NCI-H1105 (cell line): ENCODE results near the gene OR10H2.
"Not testable (repeated sequence)": the region's sequence is repeated elsewhere in the genome, so short reads cannot be mapped to it uniquely, and the experiment has no call there.

Source experiments
- DNase-seq: peaks from one replicate; lab custom pipeline; 2025; lab: John Stamatoyannopoulos, UW

OR10H2 gene

DNA sequence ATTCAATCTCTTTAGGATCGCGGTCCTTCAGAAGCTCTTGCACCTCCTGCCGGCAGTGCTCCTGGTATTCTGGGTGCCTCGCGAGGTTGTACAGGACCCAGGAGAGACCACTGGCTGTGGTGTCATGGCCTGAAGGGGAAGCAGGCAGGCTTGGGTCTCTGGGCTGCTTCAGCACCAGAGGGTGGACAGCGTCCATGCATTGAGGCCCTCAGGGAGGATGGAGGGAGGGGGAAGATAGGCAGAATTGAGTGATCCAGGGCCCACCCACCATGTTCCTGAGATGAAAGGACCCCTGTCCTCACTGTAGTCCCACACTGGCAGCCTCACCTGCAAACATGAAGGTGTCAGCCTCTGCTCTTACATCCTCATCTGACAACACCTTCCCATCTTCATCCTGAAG lies 41.8 kb downstream of the OR10H2 start:
- no peak for DNase-seq

DNA sequence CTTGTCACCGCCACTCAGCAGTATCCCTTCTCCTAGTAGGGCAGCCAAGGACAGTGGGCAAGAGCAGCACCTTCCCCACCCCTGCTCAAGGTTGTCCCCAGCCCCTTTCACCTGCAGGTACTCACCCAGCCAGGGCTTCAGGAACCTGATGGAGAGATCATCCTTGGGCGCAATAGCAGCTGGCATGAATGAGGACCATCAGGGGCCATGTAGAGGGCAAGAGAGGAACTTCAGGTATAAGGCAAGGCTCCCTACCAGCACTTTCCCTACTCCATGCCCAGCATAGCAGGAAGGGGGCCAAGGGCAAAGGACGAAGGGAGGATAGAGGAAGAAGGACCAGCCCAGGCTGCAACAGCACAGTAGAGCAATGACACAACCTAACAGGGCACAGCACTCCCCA lies 46.3 kb downstream of the OR10H2 start:
- not testable (repeated sequence) for DNase-seq

DNA sequence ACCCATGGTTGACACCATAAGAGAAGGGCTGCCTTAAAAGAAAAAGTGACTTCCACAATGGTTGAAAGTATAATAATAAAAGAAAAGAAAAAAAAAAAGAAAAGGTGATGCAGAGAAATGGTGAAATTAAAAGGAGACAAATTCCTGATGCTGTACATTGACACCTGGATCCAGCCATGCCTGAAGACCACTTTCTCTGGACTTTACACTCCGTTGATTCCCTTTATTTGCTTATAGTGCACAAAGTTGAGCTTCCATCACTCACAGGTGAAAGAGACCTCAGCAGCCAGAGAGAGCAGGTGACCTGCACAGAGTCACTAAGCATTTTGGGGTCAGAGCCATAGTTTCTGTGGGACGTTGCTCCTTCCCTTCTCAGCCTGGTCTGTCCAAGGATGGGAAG lies 47.4 kb downstream of the OR10H2 start:
- DNase-seq = no peak

DNA sequence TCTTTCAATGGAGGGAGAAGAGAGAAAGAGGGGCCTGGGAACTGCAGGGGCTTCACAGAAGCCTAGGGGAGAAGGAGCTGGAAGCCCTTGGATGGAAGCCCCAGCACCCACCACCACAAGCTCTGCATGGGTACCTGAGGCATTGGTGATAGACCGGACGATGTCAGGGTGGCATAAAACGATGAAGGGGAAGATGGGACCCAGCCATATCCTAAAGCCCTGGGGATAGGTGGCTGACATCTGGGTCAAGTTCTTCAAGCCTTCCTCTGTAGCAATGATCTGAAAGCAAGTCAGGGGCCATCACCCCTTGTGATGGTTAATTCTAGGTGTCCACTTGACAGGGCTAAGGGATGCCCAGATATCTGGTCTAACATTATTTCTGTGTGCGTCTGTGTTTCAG lies 48.4 kb downstream of the OR10H2 start:
- DNase-seq = no peak

DNA sequence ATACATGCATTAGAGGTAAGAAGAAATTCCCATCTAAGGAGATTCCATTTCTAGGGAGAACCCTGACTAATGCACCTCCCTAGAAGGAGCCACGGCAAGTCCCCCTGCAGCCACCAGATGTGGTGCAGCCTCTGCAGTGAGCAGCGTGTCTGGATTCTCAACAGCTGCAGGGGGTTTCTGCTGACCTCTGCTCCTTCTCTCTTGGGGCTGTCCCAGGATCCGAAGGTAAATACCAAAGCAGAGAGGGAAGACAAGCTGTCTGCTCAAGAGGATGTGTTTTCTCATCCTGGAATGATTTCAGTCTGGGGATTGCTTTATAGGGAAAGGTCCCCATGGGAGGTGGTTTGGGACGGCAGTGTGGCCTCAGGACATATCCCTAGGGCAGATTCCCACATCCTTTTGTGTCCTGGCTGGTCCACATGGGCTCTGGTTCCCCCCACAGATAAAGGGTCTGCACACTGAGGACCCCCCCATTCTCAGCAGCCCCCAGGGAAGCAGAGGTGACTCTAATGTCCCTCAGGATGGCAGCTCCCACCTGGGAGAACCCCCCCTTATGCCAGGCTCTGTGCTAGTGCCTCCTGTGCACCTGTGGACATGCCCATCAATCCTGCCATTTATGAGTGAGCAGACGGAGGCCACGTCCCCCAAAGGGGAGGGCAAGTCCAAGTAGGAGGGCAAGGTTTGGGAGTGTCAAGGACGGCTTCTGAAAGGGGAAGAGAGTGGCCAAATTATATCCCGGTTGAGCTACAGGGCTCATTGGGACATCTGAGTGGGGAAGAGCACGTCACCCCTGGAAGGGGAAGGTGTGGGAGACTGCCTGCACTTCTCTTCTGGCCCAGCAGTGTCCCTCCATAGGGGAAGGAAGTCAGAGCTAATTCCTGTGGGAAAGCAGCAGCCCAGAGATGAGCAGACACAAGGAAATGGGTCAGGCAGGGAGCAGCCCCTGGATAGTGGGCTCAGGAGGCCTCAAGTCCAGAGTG lies 49.5 kb downstream of the OR10H2 start:
- no peak for DNase-seq
